IMR-90 (cell line): ENCODE measurements around the gene ADGRG1. TPM values are rescaled to one million over a fixed set of nuclear protein-coding genes. Genes with fewer than 3 reads are reported as not detected.

Experiments used
- ATAC-seq: fragments of 200-7000 bp; cut with Tn5 transposase; 2 replicates; pipeline ENCODE4 v1.9.1; 2020; ENCODE audit warnings: low read depth, mild to moderate bottlenecking, moderate library complexity
- BruUV-seq: library from RNA; stranded (reverse); fragments of 400-500 nt; replicated peaks from 2 replicates; lab custom pipeline; 2021; lab: Mats Ljungman, UMichigan
- CTCF ChIA-PET: fragments of 300-600 bp; formaldehyde crosslinking; extraction: SDS; loops from one replicate; lab custom pipeline; 2021; ENCODE audit warnings: antibody characterized with exemption; lab: Yijun Ruan, JAX
- POLR2A ChIA-PET: fragments of 300-600 bp; sonication (Branson Sonifier 250); formaldehyde crosslinking; loops from one replicate; lab custom pipeline; 2022; ENCODE audit warnings: antibody characterized with exemption; ENCODE audit not compliant: unreplicated experiment; lab: Charles Lee
- DNase-seq: peaks from one replicate; pipeline ENCODE4 v3.0.0; 2013
- H2AFZ ChIP-seq: replicated peaks from 2 replicates; pipeline ENCODE3; 2013; ENCODE audit warnings: low read length, mild to moderate bottlenecking; ENCODE audit not compliant: poor library complexity
- H2AK5ac ChIP-seq: 2 replicates; pipeline ENCODE4 v1.6.1; 2013; ENCODE audit warnings: low read depth, low read length, inconsistent platforms
- H2AK9ac ChIP-seq: replicated peaks from 2 replicates; pipeline ENCODE3; 2013; ENCODE audit warnings: mild to moderate bottlenecking, low read depth, low read length, moderate library complexity; ENCODE audit not compliant: poor library complexity
- H2BK120ac ChIP-seq: 2 replicates; pipeline ENCODE4 v1.6.1; 2013; ENCODE audit warnings: low read depth, low read length, inconsistent platforms
- H2BK15ac ChIP-seq: 3 replicates; pipeline ENCODE4 v1.6.1; 2013; ENCODE audit warnings: low read depth, low read length, inconsistent platforms
- H2BK20ac ChIP-seq: 2 replicates; pipeline ENCODE4 v1.6.1; 2013; ENCODE audit warnings: low read depth, mild to moderate bottlenecking, inconsistent platforms, low read length, moderate library complexity
- H2BK5ac ChIP-seq: 2 replicates; pipeline ENCODE4 v1.6.1; 2013; ENCODE audit warnings: mild to moderate bottlenecking, low read depth, low read length, inconsistent platforms; ENCODE audit not compliant: poor library complexity, severe bottlenecking
- H3K14ac ChIP-seq: replicated peaks from 2 replicates; pipeline ENCODE4 v1.6.1; 2013; ENCODE audit warnings: low read depth, low read length, inconsistent platforms
- H3K18ac ChIP-seq: 2 replicates; pipeline ENCODE4 v1.6.1; 2013; ENCODE audit warnings: low read depth, low read length, control low read depth
- H3K23ac ChIP-seq: 2 replicates; pipeline ENCODE4 v1.6.1; 2013; ENCODE audit warnings: low read depth, low read length, inconsistent platforms
- H3K27ac ChIP-seq: 2 replicates; pipeline ENCODE4 v1.5.1; 2013; ENCODE audit warnings: mild to moderate bottlenecking, control low read depth, low read length; ENCODE audit not compliant: insufficient read depth
- H3K27me3 ChIP-seq: 2 replicates; pipeline ENCODE4 v1.6.1; 2013; ENCODE audit warnings: low read length; ENCODE audit not compliant: control insufficient read depth, insufficient read depth
- H3K36me3 ChIP-seq: 2 replicates; pipeline ENCODE4 v1.6.1; 2013; ENCODE audit warnings: low read length, mixed read lengths; ENCODE audit not compliant: control insufficient read depth, insufficient read depth
- H3K4ac ChIP-seq: 2 replicates; pipeline ENCODE4 v1.6.1; 2013; ENCODE audit warnings: low read depth, low read length, inconsistent platforms
- H3K4me1 ChIP-seq: 2 replicates; pipeline ENCODE4 v1.6.1; 2013; ENCODE audit warnings: low read length, mixed read lengths; ENCODE audit not compliant: control insufficient read depth, insufficient read depth
- H3K4me2 ChIP-seq: 2 replicates; pipeline ENCODE4 v1.6.1; 2013; ENCODE audit warnings: low read depth, mild to moderate bottlenecking, control low read depth, low read length, moderate library complexity
- H3K4me3 ChIP-seq: 2 replicates; pipeline ENCODE4 v1.5.1; 2013; ENCODE audit warnings: low read depth, mild to moderate bottlenecking, control low read depth, low read length, moderate library complexity; ENCODE audit not compliant: insufficient read depth
- H3K56ac ChIP-seq: 2 replicates; pipeline ENCODE4 v1.6.1; 2013; ENCODE audit warnings: low read length, inconsistent platforms; ENCODE audit not compliant: insufficient read depth; ENCODE audit errors: extremely low read depth
- H3K79me1 ChIP-seq, 2 experiments: 2 replicates each; pipeline ENCODE4 v1.6.1; 2013; ENCODE audit warnings: low read length in 2 of 2, inconsistent platforms in 1 of 2, low read depth in 1 of 2
- H3K9ac ChIP-seq: 2 replicates; pipeline ENCODE4 v1.6.1; 2013; ENCODE audit warnings: low read depth, low read length, control low read depth
- H3K9me1 ChIP-seq: 2 replicates; pipeline ENCODE4 v1.6.1; 2013; ENCODE audit warnings: low read length, inconsistent platforms; ENCODE audit not compliant: insufficient read depth
- H3K9me3 ChIP-seq: 2 replicates; pipeline ENCODE4 v1.6.1; 2013; ENCODE audit warnings: low read length; ENCODE audit not compliant: control insufficient read depth, insufficient read depth
- H4K20me1 ChIP-seq: 2 replicates; pipeline ENCODE4 v1.6.1; 2013; ENCODE audit warnings: low read length, inconsistent platforms; ENCODE audit not compliant: insufficient read depth
- H4K5ac ChIP-seq: 2 replicates; pipeline ENCODE4 v1.6.1; 2013; ENCODE audit warnings: mild to moderate bottlenecking, low read depth, low read length, control low read depth
- H4K8ac ChIP-seq, 2 experiments: 2 replicates each; pipeline ENCODE4 v1.6.1; 2013; ENCODE audit warnings: low read depth in 2 of 2, low read length in 2 of 2, control low read depth in 1 of 2, inconsistent platforms in 1 of 2
- H4K91ac ChIP-seq: 2 replicates; pipeline ENCODE4 v1.6.1; 2013; ENCODE audit warnings: low read depth, low read length, inconsistent platforms; ENCODE audit not compliant: insufficient read depth
- BHLHE40 ChIP-seq: fragments of 150-350 bp; IDR thresholded peaks from 2 replicates; pipeline ENCODE4 v1.6.1; 2016; ENCODE audit warnings: mild to moderate bottlenecking, low read depth, low read length
- CEBPB ChIP-seq: IDR thresholded peaks from 2 replicates; pipeline ENCODE4 v1.6.1; 2012; ENCODE audit warnings: low read depth, low read length, improper control_type of control experiment
- FOS ChIP-seq: fragments of 150-350 bp; IDR thresholded peaks from 2 replicates; pipeline ENCODE4 v1.6.1; 2016; ENCODE audit warnings: low read depth, low read length
- MAFK ChIP-seq: IDR thresholded peaks from 2 replicates; pipeline ENCODE4 v1.6.1; 2012; ENCODE audit warnings: low read depth, low read length, improper control_type of control experiment
- RAD21 ChIP-seq: IDR thresholded peaks from 2 replicates; pipeline ENCODE4 v1.6.1; 2012; ENCODE audit warnings: low read length, improper control_type of control experiment
- SMC3 ChIP-seq: fragments of 150-350 bp; IDR thresholded peaks from 2 replicates; pipeline ENCODE4 v1.6.1; 2016; ENCODE audit warnings: low read depth, mild to moderate bottlenecking, antibody characterized with exemption, low read length, moderate library complexity
- WGBS, 2 experiments: methylation state at CpG; one replicate each; pipeline versions ENCODE4 v1.1.5 to v1.1.7; 2013; ENCODE audit warnings: missing lambda C conversion rate in 2 of 2; ENCODE audit not compliant: insufficient read length in 1 of 2; ENCODE audit errors: extremely low coverage in 2 of 2; 5-methylcytosine and 5-hydroxymethylcytosine counted together
- dilution Hi-C: fragments of 300-500 bp; cut with HindIII; formaldehyde crosslinking; loops from one replicate; pipeline ENCODE4 v1.14.3; 2018; ENCODE audit warnings: low sequenced_read_pairs; ENCODE audit not compliant: unreplicated experiment
- in situ Hi-C: fragments of 300-500 bp; cut with MboI; formaldehyde crosslinking; loops from 3 replicates; pipeline ENCODE4 v1.14.3; 2019; ENCODE audit warnings: low sequenced_read_pairs, inconsistent platforms, mixed read lengths
- intact Hi-C: fragments of 100-400 bp; cut with micrococcal nuclease; formaldehyde crosslinking; loops from 2 replicates; pipeline ENCODE4 v1.10.0; 2022
- polyA plus RNA-seq, 3 experiments: library from polyadenylated mRNA; depleted of rRNA; stranded (reverse); fragments of >200 nt; gene quantifications; 2 replicates each; pipeline ENCODE4 v1.2.3, GENCODE V29; 2012; ENCODE audit warnings: low replicate concordance in 1 of 3
- total RNA-seq: library from RNA; depleted of rRNA; stranded (reverse); fragments of >200 nt; gene quantifications from 2 replicates; pipeline ENCODE4 v1.2.3, GENCODE V29; 2012
- TF ChIP-seq, protein P1 (sequence below): conservative IDR thresholded peaks from 2 replicates; pipeline ENCODE4 v1.5.1; 2012; ENCODE audit warnings: mild to moderate bottlenecking, low read depth, low read length, improper control_type of control experiment

Gene ADGRG1
- total and polyA plus RNA-seq, 2 of the 4 experiments (the other 2 are of a cell fraction) = 0.90 to 8.4 TPM

DNA sequence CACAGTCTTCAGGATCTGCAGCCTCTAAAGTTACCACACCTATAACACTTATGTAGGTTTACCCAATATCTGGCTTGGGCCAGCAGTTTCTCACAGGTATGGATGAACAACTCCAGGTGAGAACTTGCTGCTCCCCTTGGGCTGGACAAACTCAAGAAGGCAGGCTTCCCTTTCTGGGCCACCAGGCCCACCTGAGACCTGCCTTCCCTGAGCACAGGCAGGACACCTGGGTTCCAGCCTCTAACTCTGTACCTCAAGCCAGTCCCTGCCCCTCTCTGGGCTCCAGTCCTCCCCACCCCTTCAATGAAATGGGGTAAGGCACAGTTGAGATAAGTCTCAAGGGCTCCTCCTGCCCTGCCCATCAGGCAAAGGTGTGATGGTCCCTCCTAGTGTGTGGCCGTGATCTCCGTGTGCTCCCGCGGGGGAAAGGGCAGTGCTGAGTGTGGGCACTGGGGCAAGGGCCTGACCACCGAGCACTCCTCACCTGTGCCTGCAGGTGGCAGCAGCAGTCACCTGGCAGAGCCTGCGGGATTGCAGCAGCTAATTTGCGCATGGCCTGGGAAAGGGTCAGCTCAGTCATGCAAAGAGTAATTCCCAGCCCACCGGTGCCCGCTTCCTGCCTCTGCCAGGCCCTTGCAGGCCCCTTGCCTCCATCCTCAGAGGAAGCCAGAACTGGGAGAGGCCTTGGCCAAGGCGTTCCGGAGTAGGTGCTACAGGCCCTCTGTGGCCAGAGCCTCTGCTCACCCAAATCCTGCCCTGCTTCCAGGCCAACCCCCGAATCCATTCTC, 28.2 kb upstream of the ADGRG1 start:
- Histone ChIP-seq H2AK5ac (no peak overlapping the region), H4K5ac (no peak overlapping the region), H3K9me1 (no peaks in the 10 kb centered on the region; the same call in 1 of the 2 replicates), H3K27me3 (peaks cover 28% of the 10 kb centered on the region), H4K20me1 (no peaks in the 10 kb centered on the region), H3K4me2 (no peak overlapping the region), H3K27ac (no peak overlapping the region), H3K9me3 (0 out of 2 replicates have a peak, but pooled peaks cover 3% of the 10 kb centered on the region), H3K14ac (no peak overlapping the region), H3K23ac (no peak overlapping the region), H3K4me1 (no peaks in the 10 kb centered on the region), H3K79me1 (no peaks in the 10 kb centered on the region), H3K56ac (no peak overlapping the region), H3K4ac (no peak overlapping the region), H3K18ac (no peak overlapping the region), H4K91ac (no peak overlapping the region), H3K4me3 (no peak overlapping the region), H2BK20ac (no peak overlapping the region), H2AK9ac (peak overlapping the region; percentile 33), H2BK15ac (no peak overlapping the region), H3K36me3 (no peaks in the 10 kb centered on the region), H2BK5ac (no peak overlapping the region), H2AFZ (peak overlapping the region; percentile 16), H2BK120ac (no peak overlapping the region), H4K8ac (no peak overlapping the region), H3K9ac (no peak overlapping the region)
- BruUV-seq = no TSS peak
- CTCF ChIA-PET = interaction anchor here (0.7 kb wide), 1 partner anchor 49 kb away, joined by 4 read pairs; no protein-coding TSS in a partner anchor
- dilution Hi-C loops = no loop called here
- ATAC-seq (peak; percentile 85), DNase-seq (peak; percentile 32)
- peak; percentile 71 for TF ChIP-seq RAD21
- TF ChIP-seq, protein P1, sequence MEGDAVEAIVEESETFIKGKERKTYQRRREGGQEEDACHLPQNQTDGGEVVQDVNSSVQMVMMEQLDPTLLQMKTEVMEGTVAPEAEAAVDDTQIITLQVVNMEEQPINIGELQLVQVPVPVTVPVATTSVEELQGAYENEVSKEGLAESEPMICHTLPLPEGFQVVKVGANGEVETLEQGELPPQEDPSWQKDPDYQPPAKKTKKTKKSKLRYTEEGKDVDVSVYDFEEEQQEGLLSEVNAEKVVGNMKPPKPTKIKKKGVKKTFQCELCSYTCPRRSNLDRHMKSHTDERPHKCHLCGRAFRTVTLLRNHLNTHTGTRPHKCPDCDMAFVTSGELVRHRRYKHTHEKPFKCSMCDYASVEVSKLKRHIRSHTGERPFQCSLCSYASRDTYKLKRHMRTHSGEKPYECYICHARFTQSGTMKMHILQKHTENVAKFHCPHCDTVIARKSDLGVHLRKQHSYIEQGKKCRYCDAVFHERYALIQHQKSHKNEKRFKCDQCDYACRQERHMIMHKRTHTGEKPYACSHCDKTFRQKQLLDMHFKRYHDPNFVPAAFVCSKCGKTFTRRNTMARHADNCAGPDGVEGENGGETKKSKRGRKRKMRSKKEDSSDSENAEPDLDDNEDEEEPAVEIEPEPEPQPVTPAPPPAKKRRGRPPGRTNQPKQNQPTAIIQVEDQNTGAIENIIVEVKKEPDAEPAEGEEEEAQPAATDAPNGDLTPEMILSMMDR = peak; percentile 63
- TF ChIP-seq MAFK = no peak
- TF ChIP-seq BHLHE40 = no peak
- peak; percentile 13; the same call in 1 of the 2 replicates for TF ChIP-seq CEBPB
- no peak for TF ChIP-seq FOS
- peak; percentile 67 for TF ChIP-seq SMC3
- in situ Hi-C loops = loop anchor here (5.0 kb wide), 1 partner anchor 42 kb away; no protein-coding TSS in a partner anchor
- POLR2A ChIA-PET = no interaction called here
- 21% methylated on average over 7 of the region's 12 CpGs; no CpG with 5 or more reads in 1 of the 2 experiments for WGBS, 2 experiments
- intact Hi-C loops = loop anchor here (2.0 kb wide), 1 partner anchor 49 kb away; no protein-coding TSS in a partner anchor
